Measurements from ENCODE around the gene SETX.

SETX gene

DNA sequence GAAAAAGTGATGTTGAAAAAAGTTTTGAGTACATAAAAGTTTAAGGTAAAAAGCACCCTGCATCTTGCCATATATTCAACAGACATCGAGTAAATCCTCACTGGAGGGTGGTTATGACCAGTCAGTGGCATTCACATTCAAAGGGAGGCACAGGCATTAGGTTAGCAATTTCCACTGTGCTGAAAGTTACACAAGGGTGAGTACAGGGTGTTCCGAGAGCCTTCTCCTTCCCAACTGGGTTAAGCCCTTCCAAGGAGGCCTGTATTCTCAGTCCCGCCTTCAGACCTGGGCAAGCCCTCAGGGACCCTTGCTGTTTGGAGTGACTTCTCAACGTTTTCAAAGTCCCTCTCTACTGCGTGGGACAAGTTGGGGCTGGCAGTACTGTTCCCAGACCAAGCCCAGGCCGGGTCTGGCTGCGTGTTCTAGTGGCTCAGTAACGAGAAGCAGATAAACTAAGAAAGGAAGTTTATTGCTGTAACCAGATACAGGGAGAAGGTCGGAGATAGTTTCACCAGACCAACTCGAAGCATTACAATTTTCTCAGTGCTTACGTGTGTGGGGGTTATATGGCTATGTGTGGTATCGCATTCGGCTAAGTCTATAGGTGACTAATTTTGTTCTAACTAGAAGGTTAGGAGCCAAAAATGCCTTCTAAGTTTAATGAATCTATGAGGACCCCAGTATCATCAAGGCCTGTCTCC is 13.0 kb upstream of the SETX start:
- no peak overlapping the region for H3K4me3 ChIP-seq (ENCODE audit: low read length)
- TF ChIP-seq, protein P1, sequence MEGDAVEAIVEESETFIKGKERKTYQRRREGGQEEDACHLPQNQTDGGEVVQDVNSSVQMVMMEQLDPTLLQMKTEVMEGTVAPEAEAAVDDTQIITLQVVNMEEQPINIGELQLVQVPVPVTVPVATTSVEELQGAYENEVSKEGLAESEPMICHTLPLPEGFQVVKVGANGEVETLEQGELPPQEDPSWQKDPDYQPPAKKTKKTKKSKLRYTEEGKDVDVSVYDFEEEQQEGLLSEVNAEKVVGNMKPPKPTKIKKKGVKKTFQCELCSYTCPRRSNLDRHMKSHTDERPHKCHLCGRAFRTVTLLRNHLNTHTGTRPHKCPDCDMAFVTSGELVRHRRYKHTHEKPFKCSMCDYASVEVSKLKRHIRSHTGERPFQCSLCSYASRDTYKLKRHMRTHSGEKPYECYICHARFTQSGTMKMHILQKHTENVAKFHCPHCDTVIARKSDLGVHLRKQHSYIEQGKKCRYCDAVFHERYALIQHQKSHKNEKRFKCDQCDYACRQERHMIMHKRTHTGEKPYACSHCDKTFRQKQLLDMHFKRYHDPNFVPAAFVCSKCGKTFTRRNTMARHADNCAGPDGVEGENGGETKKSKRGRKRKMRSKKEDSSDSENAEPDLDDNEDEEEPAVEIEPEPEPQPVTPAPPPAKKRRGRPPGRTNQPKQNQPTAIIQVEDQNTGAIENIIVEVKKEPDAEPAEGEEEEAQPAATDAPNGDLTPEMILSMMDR (conservative IDR thresholded peaks at IDR 0.05; ENCODE audit: low read length): no peak
- DNase-seq (ENCODE audit: low read depth): no peak

DNA sequence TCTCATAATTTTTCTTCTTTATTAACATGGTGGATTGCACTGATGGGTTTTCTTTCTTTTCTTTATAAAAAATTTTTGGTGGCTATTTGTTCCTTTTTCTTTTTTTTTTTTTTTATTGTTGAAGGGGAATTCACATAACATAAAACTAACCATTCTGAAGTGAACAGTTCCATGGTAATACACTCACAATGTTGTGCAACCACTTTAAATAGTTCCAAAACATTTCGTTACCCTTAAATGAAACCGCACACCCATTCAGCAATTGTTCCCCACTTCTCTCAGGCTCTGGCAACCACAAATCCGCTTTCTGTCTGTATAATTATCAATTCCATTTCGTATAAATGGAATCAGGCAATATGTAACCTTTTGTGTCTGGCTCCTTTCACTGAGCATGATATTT is 11.7 kb upstream of the SETX start:
- no peak overlapping the region for H3K4me3 ChIP-seq (ENCODE audit: low read length)
- DNase-seq (ENCODE audit: low read depth): no peak
- TF ChIP-seq, protein P1 (conservative IDR thresholded peaks at IDR 0.05; ENCODE audit: low read length): no peak

GRCh38 chr9:132365986-132366385 is 11.2 kb upstream of the SETX start:
- TF ChIP-seq, protein P1 (conservative IDR thresholded peaks at IDR 0.05; ENCODE audit: low read length): no peak
- H3K4me3 ChIP-seq (ENCODE audit: low read length): no peak overlapping the region
- no peak for DNase-seq (ENCODE audit: low read depth)

GRCh38 chr9:132364068-132364467 is 9.3 kb upstream of the SETX start:
- H3K4me3 ChIP-seq (ENCODE audit: low read length): no peak overlapping the region
- TF ChIP-seq, protein P1 (conservative IDR thresholded peaks at IDR 0.05; ENCODE audit: low read length): no peak
- DNase-seq (ENCODE audit: low read depth): no peak

- TF ChIP-seq, protein P1 (conservative IDR thresholded peaks at IDR 0.05; ENCODE audit: low read length): no peak
- no peak for DNase-seq (ENCODE audit: low read depth)
- no peak overlapping the region for H3K4me3 ChIP-seq (ENCODE audit: low read length)
These were observed 3.0 kb upstream of the SETX start for GRCh38 chr9:132357764-132358163.

DNA sequence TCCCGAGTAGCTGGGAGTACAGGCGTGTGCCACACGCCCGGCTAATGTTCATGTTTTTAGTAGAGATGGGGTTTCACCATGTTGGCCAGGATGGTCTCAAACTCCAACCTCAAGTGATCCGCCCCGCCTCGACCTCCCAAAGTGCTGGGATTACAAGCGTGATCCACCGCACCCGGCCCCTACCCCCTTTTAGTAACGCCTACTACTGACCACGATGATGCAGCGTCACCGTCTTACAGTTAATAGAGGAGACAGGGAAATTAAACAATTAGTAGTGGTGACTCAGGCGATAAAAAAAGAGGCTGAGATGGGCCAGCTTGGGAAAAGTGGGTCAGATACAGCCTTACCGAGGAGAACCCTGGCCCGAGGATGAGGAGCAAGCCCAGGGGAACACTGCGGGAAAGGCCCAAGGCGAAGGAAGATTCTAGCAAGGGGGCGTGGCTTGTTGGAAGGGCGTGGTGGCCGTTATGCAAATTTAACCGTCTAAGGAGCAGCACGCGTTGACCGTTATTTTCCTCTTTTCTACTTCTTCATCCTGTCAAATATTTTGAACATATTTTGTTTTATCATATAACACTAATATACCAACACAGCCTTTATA is 1.6 kb upstream of the SETX start:
- TF ChIP-seq, protein P1 (conservative IDR thresholded peaks at IDR 0.05; ENCODE audit: low read length): no peak
- DNase-seq (ENCODE audit: low read depth): no peak

DNA sequence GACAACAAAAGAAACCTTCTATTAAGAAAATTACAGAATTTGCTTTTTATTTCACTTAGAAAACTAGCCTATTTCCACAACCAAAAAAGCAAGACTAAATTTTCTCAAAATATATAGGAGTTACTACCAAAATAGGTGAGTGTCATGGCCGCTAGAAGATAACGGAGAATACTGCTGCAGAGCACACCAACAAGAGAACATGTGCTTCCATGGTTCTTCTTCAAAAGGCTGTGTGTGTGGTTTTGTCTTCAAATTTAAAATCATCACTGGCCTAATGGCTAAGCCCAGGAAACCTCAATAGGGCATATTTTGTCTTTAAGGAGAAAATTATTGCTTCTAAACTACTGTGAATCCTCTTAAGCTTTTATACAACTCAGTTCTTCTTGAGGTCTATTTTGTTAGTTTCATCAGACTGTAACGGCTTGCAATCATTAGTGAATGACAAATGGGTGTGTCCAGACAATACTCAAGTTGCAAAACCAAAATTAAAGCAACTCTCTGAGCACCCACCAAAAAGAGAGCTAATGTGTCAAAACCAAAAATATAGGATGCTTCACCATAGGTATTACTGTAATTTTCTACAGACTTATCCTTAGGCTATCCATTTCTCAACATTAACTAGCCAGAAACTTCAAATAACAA is 3.3 kb downstream of the SETX start:
- H3K4me3 ChIP-seq (ENCODE audit: low read length): peak overlapping the region; percentile 27
- DNase-seq (ENCODE audit: low read depth): peak; percentile 35
- TF ChIP-seq, protein P1 (conservative IDR thresholded peaks at IDR 0.05; ENCODE audit: low read length): no peak

More for the DNA sequence above, 1.6 kb upstream of the SETX start:
- H3K4me3 ChIP-seq (ENCODE audit: low read length): no peak overlapping the region
